IPS-NIHi11 (cell line): ENCODE results near the gene ENAH.
A peak's percentile ranks its signal among the peaks of the same experiment; 100 is the strongest.
"Not testable (repeated sequence)": the region's sequence is repeated elsewhere in the genome, so short reads cannot be mapped to it uniquely, and the experiment has no call there.

Experiments
- DNase-seq: peaks from one replicate; pipeline ENCODE4 v3.0.0; 2012; ENCODE audit warnings: mixed read lengths, low spot score

Gene ENAH

GRCh38 chr1:225652729-225653462 is at the start of gene ENAH:
ENAH (minus strand) TSS chr1:225653123; CDS start chr1:225652690, 433 bp downstream.
- DNase-seq, result peak; percentile 89

GRCh38 chr1:225700889-225701465 is 48.1 kb upstream of the ENAH start:
- no peak for DNase-seq

DNA sequence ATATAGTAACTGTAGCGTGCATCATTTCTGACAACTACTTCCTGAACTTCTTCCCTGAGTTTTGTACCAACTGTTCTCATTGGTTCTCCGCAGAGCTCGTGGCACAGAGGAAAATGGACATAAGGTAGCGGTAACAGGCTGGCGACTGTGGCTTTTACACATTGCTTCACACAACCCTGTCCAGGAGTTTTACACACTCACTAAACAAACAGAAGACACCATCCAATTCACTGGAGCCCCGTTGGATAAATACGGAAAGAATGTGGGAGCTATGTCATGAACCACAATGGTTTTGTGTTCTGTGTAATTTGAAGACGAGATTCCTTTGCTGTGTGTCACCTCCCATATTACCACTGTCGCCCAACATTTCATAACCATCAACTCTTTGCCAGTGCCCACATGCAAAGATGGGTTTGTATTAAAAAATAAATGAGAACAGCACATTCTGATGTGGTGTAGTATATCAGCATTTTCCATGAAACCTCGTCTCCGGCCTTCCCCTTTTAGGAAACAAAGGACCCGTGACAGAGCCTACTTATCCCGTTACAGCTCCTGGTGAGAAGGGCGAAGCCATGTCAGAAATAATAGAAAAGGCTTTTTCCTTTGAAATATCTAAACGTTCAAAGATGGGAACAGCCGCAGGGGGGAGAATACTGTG is 47.4 kb upstream of the ENAH start:
- DNase-seq, result no peak

- no peak for DNase-seq
Observed at GRCh38 chr1:225699336-225699735, 46.4 kb upstream of the ENAH start.

- not testable (repeated sequence) for DNase-seq
Observed at GRCh38 chr1:225698194-225698593, 45.3 kb upstream of the ENAH start.

DNA sequence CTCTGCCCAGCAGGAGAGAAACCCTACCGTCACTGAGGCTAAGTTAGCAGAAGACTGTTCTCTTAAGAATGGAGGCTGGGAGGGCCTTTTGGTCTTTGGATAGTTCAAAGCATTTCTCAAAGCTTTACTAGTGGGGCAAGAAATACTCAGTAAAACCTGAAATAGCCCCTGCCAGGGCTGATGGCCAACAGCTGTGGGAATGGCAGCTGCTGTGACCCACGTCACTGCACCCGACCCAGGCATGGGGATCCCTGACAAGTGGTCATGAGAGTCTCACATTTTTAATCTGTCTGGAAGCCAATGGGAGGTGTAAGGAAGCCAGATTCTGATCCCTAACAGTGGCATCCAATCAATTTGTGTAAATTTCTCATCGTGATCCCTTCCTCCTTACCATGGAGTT is 44.5 kb upstream of the ENAH start:
- DNase-seq, result no peak

DNA sequence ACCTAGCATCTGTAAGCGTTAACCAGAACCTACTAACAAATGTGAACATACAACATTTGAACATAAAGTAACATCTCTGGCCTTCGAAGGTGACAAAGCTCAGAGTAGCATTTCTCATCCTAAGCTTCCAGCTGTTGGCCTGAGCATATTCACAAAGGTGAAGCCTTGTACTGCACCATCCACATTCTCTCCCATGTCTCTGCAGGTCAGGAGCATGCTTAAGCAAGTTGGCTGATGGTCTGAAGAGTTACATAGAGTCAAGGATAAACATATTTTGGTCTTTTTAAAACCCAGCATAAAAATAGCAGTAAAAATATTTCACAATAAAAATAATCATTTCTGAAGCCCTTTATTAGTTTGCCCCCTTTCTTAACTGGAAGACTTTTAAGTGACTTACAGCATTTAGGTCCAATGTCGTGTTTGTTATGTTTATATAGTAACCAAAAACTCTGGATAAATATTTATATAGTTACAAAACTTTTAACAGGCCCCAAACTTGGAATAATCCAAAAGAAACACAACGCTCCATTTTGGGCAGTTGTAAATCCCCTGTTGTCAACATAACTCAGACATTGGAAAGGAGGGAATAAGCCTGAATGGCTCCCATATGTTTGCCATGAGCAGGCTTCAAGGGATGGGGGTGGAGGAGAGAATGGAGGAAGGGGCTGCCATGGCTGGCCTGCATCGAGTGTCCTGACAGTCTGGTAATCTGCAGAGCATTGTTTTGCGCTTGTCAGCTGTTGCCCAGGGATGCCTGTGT is 42.8 kb upstream of the ENAH start:
- no peak for DNase-seq

DNA sequence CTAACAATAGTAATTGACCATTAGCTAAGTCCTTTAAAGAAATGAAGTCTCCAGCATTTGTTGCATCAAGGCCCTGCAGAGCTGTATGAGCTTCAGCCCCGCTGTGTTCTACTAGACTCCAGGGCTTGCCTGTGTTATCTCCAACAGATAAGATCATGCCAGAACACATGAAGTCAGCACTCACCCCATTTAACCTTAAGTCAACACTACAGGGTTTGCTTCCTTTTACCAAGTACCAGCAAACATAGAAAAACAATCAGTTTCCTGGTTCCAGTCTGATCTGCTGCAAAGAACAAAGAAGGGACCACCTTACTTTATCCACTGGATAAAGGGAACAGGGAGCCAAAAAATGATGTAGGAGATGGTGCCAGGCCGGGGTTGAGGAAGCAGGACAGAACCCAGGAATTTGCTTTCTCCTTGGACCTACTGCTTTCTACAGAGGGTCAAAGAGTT is 41.3 kb upstream of the ENAH start:
- DNase-seq, result no peak

GRCh38 chr1:225693697-225694096 is 40.8 kb upstream of the ENAH start:
- DNase-seq, result not testable (repeated sequence)

DNA sequence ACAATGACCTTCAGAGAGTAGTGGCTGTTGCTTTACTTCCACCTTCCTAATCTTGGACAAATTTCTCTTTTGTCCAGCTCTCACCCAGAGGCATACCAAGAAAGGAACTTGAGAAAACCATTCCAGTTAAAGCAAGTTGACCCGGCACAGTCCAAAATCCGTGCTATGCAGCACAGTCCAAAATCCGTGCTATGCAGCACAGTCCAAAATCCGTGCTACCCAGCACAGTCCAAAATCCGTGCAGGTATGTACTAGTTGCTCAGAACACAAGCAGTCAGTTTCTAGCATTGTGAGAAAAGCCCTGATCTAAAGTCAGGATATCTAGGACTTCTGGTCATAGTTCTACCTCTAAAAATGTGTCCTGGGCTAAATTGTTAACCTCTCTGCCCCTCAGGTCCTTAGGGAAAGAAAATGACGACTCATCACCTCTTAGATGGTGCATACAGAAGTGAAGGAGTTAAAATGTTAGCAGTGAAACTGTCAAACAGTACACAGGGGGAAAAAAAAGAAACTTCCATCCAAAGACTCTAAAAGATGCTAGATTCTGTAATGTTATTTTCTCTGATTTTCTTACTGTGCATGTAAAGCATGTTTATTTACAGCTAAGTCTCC is 40.3 kb upstream of the ENAH start:
- no peak for DNase-seq

GRCh38 chr1:225692517-225692879 is 39.6 kb upstream of the ENAH start:
- DNase-seq, result no peak

DNA sequence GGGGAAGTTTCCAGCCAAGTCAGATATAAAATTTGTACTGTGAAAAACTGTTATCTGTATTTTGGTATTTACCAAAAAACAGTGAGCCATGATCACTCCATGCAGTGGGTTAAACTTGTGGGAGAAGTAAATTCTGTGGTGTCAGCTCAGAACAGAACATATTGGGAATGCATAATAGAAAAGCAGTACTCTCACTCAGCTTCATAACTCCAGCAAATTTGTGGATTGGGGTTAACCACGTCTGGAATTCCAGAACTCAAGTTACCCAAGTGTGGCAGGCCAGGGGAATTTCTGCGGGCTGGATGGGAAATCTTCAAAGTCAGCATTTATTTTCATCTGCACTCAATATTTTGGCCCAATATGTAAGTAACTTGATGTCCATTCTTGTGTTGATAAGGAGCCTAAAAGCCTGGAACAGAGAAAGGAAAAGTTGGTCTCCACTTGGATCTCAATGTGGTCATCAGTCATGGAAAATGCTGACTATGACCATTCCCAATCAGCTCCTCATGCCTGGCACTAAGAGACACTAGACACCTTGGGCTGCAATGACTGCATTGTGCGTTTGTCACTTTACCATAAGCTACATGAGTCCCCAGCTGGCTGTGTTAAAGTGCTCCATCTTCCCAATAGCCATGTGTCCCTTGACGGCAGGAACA is 39.1 kb upstream of the ENAH start:
- DNase-seq, result no peak

- no peak for DNase-seq
Observed at GRCh38 chr1:225691377-225691776, 38.5 kb upstream of the ENAH start.

DNA sequence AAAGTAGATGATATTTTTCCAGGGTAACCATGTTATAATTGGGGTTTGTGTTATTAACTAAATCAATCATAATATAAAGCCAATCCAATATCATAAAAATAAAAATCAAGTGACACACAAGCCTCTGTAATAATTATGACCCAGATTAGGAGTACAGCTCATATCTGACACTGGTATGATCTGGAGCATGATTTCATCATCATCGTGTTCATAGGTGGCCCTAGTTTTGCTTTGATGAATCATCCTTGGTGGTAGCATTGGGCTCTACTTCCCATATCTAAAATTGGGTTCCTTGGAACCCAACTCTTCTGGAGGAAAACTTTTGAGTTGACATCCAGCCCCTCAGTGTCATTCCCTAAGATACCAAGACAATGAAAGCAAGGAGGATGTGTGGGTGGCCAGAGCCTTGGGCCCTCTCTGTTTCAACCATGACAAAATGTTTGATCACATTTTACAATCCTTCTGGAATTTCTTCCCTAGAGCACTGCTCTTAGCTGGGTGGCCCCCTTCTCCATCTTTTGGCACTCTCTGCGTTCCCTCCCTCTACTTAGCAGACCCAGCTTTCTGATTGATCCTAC is 37.0 kb upstream of the ENAH start:
- DNase-seq, result no peak

DNA sequence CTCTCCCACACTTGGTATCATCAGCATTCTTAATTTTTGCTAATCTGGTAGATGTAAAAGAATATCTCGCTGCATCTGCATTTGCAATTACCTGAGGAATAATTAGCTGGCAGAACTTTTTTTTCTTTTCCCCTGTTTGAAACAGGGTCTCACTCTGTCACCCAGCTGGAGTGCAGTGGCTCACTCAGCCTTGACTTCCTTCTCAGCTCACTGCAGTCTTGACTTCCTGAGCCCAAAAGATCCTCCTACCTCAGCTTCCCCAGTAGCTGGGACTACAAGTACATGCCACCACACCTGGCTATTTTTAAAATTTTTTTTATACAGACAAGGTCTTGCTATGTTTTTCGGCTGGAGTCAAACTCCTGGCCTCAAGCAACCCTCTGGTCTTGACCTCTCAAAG is 35.4 kb upstream of the ENAH start:
- DNase-seq, result no peak

DNA sequence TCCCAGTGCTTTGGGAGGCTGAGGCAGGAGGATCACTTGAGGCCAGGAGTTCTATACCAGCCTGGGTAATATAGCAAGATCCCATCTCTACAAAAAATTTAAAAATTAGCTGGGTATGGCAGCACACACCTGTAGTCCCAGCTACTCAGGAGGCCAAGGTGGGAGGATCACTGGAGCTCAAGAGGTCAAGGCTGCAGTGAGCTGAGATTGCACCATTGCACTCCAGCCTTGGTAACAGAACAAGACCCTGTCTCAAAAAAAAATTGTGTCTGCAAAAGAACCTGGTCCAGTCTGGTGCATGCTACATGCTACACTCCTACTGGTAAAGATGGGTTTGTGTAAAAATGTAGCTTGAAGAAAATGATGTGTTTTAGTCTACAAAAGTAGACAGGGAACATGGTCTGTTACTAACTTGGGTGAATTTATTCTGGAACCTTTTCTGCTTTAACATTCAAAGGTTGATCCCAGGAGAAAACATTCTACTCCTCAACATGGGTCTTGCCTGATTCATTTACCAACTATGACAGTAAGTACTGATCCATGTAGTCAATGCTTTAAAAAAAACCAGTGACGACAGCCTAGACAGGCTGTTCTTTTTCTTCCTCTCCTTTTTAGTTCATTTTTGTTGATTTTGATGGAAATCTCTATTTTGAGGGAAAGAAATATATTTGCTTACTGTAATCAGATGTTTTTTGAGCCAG is 32.7 kb upstream of the ENAH start:
- no peak for DNase-seq

DNA sequence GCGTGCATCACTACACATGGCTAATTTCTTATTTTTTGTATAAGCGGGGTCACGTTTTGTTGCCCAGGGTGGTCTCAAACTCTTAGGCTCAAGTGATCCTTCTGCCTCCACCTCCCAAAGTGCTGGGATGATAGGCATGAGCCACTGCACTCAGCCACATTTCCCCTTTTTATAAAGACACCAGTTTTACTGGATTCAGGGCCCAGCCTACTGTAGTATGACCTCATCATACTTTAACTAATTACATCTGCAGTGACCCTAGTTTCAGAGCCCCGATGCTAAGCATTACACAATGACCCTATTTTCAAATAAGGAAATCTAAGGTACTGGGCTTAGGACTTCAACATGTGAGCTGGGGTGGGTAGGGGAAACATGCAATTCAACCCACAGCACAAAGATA is 31.8 kb upstream of the ENAH start:
- DNase-seq, result no peak

DNA sequence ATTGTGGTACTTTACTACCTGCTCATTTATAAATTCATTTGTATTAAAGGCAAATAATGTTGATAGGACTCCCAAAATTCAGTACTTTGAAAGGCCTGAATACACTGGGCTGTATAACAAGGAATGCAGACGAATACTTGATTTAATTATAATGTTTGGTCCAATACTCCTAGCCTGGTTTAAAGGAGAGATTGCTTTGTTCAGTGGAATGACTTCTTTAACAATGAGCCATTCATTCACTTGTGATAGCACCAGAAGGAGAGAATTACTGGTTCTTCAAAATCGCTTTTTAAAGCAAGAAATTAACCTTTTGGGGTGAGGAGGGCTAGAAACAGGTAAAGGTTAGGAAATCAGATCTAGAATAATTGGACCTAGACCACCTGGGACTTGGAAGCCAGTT is 28.3 kb upstream of the ENAH start:
- no peak for DNase-seq

DNA sequence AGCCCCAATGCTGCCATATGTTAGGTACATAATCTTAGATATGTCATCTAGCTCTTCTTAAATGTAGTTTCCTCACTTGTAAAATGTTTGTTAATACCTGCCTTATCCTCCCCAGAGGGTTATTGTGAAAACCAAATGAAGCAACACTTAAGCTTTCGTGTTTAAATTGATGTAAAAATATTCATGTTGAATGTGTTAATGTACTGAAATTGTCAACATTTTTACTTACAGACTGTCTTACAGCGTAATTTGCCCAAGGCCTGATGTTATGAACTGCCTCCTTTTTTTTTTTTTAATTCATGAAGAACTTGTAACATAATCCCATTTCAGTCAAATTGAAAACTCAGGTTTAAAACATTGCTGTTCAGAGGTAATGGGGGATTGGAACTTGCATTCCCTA is 25.6 kb upstream of the ENAH start:
- no peak for DNase-seq

DNA sequence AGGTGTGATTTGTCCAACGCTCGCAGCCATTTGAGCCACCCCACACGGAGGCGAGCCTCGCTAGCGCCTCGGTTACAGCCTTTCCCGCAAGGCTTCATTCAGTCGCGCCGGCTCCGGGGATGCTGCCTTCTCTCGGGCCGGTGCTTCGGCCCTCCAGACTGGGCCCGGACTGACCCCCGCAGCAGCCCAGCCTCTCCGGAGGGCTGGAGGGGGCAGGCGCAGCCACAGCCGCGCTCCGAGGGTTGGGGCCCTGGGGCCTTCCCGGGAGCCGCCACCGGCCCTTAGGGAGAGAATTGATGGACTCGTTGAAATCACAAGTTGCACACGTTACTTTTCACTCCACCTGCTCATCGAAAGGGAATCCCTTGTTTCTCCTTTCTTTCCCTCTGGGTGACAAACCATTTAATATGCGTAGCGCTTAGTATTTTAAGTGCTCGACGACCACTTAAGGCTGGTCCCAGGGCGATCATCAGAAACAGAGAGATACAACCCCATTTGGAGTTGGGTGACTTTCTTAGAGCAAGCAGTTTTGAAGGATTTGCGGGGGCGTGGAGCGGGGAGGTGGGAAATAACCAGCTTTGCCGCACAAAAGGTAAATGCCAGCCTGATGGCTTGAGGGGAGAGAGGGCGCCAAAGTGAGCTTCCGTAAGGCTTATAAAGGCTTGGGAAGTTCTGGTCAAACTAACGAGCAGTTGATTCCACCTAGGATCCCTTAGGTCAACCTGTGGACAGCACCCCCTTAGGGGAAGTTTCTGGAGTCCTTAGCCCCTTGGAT is 24.6 kb upstream of the ENAH start:
- peak; percentile 74 for DNase-seq
